GM12872 (cell line): Measurements from ENCODE around the gene AP3D1.

ENCODE experiments used
- TF ChIP-seq, protein P1 (sequence below): IDR thresholded peaks from 3 replicates; pipeline ENCODE4 v1.5.1; 2011; ENCODE audit warnings: low read depth, mild to moderate bottlenecking, low read length, moderate library complexity; ENCODE audit not compliant: insufficient read depth

Gene AP3D1

DNA sequence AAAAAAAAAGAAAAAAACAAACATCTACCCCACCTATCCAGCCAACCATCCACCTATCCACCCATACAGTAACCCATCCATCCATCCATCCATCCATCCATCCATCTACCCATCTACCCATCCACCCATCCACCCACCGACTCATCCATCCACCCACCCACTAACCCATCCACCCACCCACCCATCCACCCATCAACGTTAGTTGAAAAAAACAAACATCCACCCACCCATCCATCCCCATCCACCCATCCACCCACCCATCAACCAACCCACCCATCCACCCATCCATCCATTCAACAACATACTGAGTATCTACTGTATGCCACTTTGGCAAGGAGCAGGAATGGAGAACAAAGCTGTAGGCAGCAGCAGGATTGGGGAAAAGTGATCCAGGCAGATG, 6.1 kb upstream of the AP3D1 start:
- TF ChIP-seq, protein P1, sequence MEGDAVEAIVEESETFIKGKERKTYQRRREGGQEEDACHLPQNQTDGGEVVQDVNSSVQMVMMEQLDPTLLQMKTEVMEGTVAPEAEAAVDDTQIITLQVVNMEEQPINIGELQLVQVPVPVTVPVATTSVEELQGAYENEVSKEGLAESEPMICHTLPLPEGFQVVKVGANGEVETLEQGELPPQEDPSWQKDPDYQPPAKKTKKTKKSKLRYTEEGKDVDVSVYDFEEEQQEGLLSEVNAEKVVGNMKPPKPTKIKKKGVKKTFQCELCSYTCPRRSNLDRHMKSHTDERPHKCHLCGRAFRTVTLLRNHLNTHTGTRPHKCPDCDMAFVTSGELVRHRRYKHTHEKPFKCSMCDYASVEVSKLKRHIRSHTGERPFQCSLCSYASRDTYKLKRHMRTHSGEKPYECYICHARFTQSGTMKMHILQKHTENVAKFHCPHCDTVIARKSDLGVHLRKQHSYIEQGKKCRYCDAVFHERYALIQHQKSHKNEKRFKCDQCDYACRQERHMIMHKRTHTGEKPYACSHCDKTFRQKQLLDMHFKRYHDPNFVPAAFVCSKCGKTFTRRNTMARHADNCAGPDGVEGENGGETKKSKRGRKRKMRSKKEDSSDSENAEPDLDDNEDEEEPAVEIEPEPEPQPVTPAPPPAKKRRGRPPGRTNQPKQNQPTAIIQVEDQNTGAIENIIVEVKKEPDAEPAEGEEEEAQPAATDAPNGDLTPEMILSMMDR, result no peak

DNA sequence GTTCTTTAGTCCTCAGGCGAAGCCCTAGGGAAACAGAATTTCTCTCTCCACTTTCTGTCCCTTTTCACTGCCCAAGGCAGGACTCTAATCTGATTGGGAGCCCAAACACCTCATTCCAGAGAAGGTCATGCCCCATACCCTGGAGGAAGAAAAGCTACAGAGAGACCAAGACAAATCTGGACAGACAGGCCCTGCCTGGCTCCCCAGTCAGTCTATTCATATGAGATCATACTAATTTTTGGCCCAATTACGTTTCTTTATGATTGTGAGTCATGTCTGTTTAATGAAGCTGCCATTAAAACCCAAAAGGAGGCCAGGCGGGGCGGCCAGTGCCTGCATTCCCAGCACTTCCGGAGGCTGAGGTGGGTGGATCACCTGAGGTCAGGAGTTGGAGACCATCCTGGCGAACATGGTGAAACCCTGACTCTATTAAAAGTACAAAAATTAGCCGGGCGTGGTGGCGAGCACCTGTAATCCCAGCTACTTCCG, 3.3 kb upstream of the AP3D1 start:
- TF ChIP-seq, protein P1, result no peak

DNA sequence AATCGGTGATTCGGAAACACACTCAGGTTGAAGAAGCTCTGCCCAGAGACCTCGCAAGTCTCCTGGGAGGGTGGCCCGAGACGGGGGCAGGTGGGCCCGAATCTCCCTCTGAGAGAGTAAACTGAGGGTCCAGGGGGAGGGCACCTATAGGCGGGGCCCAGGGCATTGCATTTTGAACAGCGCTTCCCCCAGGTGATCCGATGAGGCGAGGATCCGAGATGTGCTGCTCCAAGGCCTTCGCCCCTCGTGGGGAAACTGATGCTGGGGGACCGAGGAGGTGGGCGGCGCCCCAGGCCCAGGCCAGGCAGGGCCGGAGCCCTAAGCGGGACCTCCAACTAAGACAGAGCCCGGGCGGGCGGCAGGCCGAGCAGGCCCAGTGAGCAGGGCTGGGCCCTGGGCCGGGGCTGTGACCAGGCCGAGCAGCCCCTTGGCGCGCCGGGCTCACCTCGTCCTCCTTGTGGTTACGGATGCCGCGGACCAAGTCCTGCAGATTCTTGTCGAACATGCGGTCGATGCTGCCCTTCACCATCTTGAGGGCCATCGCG, 500 bp downstream of the AP3D1 start:
- TF ChIP-seq, protein P1, result no peak

DNA sequence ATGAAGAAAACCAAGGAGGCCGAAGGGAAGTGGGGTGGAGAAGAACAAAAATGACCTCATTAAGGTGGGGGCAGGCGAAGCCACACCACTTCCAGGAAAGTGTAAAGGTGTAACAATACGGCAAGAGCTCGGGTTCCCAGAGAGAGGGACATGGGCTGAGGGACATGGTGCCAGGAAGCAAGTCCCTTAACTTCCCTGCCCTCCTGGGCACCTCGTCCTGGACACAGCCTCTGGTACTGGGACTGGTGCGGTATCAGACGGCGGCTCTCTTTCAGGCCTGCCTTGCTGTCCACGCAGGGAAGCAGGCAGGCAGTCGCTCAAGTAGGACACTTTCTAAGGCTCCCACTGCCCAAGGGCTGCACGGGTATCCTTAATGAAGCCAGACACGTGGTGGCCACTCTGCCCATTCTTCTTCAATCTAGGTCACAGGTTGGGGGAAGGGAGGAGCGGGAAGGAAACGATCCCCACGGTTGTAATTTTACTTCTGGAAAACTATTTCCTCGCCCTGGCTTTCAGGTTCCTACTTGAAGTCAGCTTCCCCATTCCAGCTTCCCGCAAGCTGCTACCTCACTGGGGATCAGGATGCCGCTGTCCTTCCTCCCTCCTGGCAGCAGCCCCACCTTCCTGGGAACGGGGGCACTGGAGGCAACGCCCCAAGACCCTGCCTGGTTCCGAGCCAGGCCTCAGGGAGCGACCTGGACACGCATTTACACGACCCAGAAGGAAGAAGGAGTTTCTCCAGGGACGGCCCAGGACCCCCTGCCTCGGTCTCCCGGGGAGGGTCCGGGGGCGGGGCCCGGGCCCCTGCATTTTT, 1.2 kb downstream of the AP3D1 start:
- TF ChIP-seq, protein P1, result no peak

DNA sequence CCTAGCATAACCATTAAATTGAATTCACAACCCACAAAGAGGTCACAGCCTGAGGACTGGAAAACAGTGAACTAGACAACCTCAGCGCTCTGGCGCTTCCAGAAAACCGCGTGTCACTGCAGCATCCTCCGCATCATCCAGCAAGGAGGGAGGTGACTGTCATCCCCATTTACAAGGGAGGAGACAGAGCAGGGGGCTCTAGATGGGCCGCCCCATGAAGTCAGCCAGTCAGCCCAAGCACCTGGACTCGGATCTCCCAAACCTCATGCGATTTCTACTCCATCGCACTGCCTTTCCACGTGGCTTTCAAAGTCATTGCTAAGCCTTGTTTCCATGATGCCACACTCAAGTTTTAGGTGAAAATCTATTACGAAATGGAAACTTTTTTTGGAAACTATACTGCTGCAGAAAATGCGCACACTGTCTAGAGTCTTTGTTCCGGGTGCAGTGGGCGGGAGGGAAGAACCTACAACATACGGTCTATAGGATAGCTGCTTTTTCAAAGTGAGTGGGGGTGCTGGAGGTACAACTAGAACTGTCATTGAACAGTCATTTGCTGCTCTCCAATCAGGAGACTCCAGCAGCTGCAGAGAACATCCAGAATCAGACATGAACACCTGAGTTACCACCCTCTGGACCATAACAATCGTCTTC, 2.8 kb downstream of the AP3D1 start:
- TF ChIP-seq, protein P1, result no peak

DNA sequence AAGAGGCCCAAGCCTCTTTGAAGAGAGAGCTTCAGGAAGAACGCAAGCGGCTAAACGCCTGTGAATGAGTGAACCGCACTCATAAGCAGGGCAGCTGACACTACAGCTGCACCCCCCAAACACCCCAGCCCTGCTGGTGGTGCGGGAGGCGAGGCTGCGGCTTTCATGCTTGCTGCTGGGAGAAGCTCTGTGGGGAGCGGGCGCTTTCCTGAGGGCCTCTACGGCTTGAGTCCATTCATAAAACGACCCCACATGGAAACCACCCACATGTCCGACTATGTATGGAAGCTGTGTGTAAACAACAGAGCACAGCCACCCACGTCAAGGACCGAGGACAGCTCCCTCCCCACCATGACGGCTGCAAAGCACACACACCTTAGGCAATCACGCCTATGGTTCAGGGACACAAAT, 5.5 kb downstream of the AP3D1 start:
- TF ChIP-seq, protein P1, result no peak

DNA sequence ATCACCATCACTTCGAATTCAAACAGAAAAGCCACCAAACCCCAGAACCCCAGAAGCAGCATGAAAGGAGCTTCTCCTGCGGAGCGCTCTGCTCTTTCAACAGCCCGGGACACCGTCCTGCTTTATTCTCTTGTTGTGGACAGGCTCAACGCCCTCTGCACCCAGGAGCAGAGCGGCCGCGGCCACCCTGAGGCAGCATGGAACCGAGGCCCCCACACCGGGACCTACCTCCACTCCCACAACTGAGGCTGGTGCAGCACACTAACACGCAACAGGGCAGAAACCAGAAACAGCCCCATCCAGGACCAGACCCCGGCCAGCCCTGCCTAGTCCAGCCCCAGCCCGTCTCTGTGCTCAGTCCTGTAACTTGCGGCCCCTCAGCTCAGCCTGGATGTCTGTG, 7.2 kb downstream of the AP3D1 start:
- TF ChIP-seq, protein P1, result no peak
